IMR-90 (cell line): ENCODE results near the gene STX4. TPM values are rescaled to one million over a fixed set of nuclear protein-coding genes. Genes with fewer than 3 reads are reported as not detected.

Experiments
- ATAC-seq: fragments of 200-7000 bp; cut with Tn5 transposase; 2 replicates; pipeline ENCODE4 v1.9.1; 2020; ENCODE audit warnings: low read depth, mild to moderate bottlenecking, moderate library complexity
- BruUV-seq: library from RNA; stranded (reverse); fragments of 400-500 nt; replicated peaks from 2 replicates; lab custom pipeline; 2021; lab: Mats Ljungman, UMichigan
- CTCF ChIA-PET: fragments of 300-600 bp; formaldehyde crosslinking; extraction: SDS; loops from one replicate; lab custom pipeline; 2021; ENCODE audit warnings: antibody characterized with exemption; lab: Yijun Ruan, JAX
- POLR2A ChIA-PET: fragments of 300-600 bp; sonication (Branson Sonifier 250); formaldehyde crosslinking; loops from one replicate; lab custom pipeline; 2022; ENCODE audit warnings: antibody characterized with exemption; ENCODE audit not compliant: unreplicated experiment; lab: Charles Lee
- DNase-seq: peaks from one replicate; pipeline ENCODE4 v3.0.0; 2013
- H2AFZ ChIP-seq: replicated peaks from 2 replicates; pipeline ENCODE3; 2013; ENCODE audit warnings: low read length, mild to moderate bottlenecking; ENCODE audit not compliant: poor library complexity
- H2AK5ac ChIP-seq: 2 replicates; pipeline ENCODE4 v1.6.1; 2013; ENCODE audit warnings: low read depth, low read length, inconsistent platforms
- H2AK9ac ChIP-seq: replicated peaks from 2 replicates; pipeline ENCODE3; 2013; ENCODE audit warnings: mild to moderate bottlenecking, low read depth, low read length, moderate library complexity; ENCODE audit not compliant: poor library complexity
- H2BK120ac ChIP-seq: 2 replicates; pipeline ENCODE4 v1.6.1; 2013; ENCODE audit warnings: low read depth, low read length, inconsistent platforms
- H2BK15ac ChIP-seq: 3 replicates; pipeline ENCODE4 v1.6.1; 2013; ENCODE audit warnings: low read depth, low read length, inconsistent platforms
- H2BK20ac ChIP-seq: 2 replicates; pipeline ENCODE4 v1.6.1; 2013; ENCODE audit warnings: low read depth, mild to moderate bottlenecking, inconsistent platforms, low read length, moderate library complexity
- H2BK5ac ChIP-seq: 2 replicates; pipeline ENCODE4 v1.6.1; 2013; ENCODE audit warnings: mild to moderate bottlenecking, low read depth, low read length, inconsistent platforms; ENCODE audit not compliant: poor library complexity, severe bottlenecking
- H3K14ac ChIP-seq: replicated peaks from 2 replicates; pipeline ENCODE4 v1.6.1; 2013; ENCODE audit warnings: low read depth, low read length, inconsistent platforms
- H3K18ac ChIP-seq: 2 replicates; pipeline ENCODE4 v1.6.1; 2013; ENCODE audit warnings: low read depth, low read length, control low read depth
- H3K23ac ChIP-seq: 2 replicates; pipeline ENCODE4 v1.6.1; 2013; ENCODE audit warnings: low read depth, low read length, inconsistent platforms
- H3K27ac ChIP-seq: 2 replicates; pipeline ENCODE4 v1.5.1; 2013; ENCODE audit warnings: mild to moderate bottlenecking, control low read depth, low read length; ENCODE audit not compliant: insufficient read depth
- H3K27me3 ChIP-seq: 2 replicates; pipeline ENCODE4 v1.6.1; 2013; ENCODE audit warnings: low read length; ENCODE audit not compliant: control insufficient read depth, insufficient read depth
- H3K36me3 ChIP-seq: 2 replicates; pipeline ENCODE4 v1.6.1; 2013; ENCODE audit warnings: low read length, mixed read lengths; ENCODE audit not compliant: control insufficient read depth, insufficient read depth
- H3K4ac ChIP-seq: 2 replicates; pipeline ENCODE4 v1.6.1; 2013; ENCODE audit warnings: low read depth, low read length, inconsistent platforms
- H3K4me1 ChIP-seq: 2 replicates; pipeline ENCODE4 v1.6.1; 2013; ENCODE audit warnings: low read length, mixed read lengths; ENCODE audit not compliant: control insufficient read depth, insufficient read depth
- H3K4me2 ChIP-seq: 2 replicates; pipeline ENCODE4 v1.6.1; 2013; ENCODE audit warnings: low read depth, mild to moderate bottlenecking, control low read depth, low read length, moderate library complexity
- H3K4me3 ChIP-seq: 2 replicates; pipeline ENCODE4 v1.5.1; 2013; ENCODE audit warnings: low read depth, mild to moderate bottlenecking, control low read depth, low read length, moderate library complexity; ENCODE audit not compliant: insufficient read depth
- H3K56ac ChIP-seq: 2 replicates; pipeline ENCODE4 v1.6.1; 2013; ENCODE audit warnings: low read length, inconsistent platforms; ENCODE audit not compliant: insufficient read depth; ENCODE audit errors: extremely low read depth
- H3K79me1 ChIP-seq, 2 experiments: 2 replicates each; pipeline ENCODE4 v1.6.1; 2013; ENCODE audit warnings: low read length in 2 of 2, inconsistent platforms in 1 of 2, low read depth in 1 of 2
- H3K9ac ChIP-seq: 2 replicates; pipeline ENCODE4 v1.6.1; 2013; ENCODE audit warnings: low read depth, low read length, control low read depth
- H3K9me1 ChIP-seq: 2 replicates; pipeline ENCODE4 v1.6.1; 2013; ENCODE audit warnings: low read length, inconsistent platforms; ENCODE audit not compliant: insufficient read depth
- H3K9me3 ChIP-seq: 2 replicates; pipeline ENCODE4 v1.6.1; 2013; ENCODE audit warnings: low read length; ENCODE audit not compliant: control insufficient read depth, insufficient read depth
- H4K20me1 ChIP-seq: 2 replicates; pipeline ENCODE4 v1.6.1; 2013; ENCODE audit warnings: low read length, inconsistent platforms; ENCODE audit not compliant: insufficient read depth
- H4K5ac ChIP-seq: 2 replicates; pipeline ENCODE4 v1.6.1; 2013; ENCODE audit warnings: mild to moderate bottlenecking, low read depth, low read length, control low read depth
- H4K8ac ChIP-seq, 2 experiments: 2 replicates each; pipeline ENCODE4 v1.6.1; 2013; ENCODE audit warnings: low read depth in 2 of 2, low read length in 2 of 2, control low read depth in 1 of 2, inconsistent platforms in 1 of 2
- H4K91ac ChIP-seq: 2 replicates; pipeline ENCODE4 v1.6.1; 2013; ENCODE audit warnings: low read depth, low read length, inconsistent platforms; ENCODE audit not compliant: insufficient read depth
- BHLHE40 ChIP-seq: fragments of 150-350 bp; IDR thresholded peaks from 2 replicates; pipeline ENCODE4 v1.6.1; 2016; ENCODE audit warnings: mild to moderate bottlenecking, low read depth, low read length
- CEBPB ChIP-seq: IDR thresholded peaks from 2 replicates; pipeline ENCODE4 v1.6.1; 2012; ENCODE audit warnings: low read depth, low read length, improper control_type of control experiment
- CHD1 ChIP-seq: IDR thresholded peaks from 2 replicates; pipeline ENCODE4 v1.6.1; 2012; ENCODE audit warnings: low read depth, low read length, improper control_type of control experiment
- FOS ChIP-seq: fragments of 150-350 bp; IDR thresholded peaks from 2 replicates; pipeline ENCODE4 v1.6.1; 2016; ENCODE audit warnings: low read depth, low read length
- MAFK ChIP-seq: IDR thresholded peaks from 2 replicates; pipeline ENCODE4 v1.6.1; 2012; ENCODE audit warnings: low read depth, low read length, improper control_type of control experiment
- MXI1 ChIP-seq: IDR thresholded peaks from 2 replicates; pipeline ENCODE4 v1.6.1; 2012; ENCODE audit warnings: low read depth, mild to moderate bottlenecking, low read length, moderate library complexity, borderline replicate concordance
- NFE2L2 ChIP-seq: fragments of 150-350 bp; IDR thresholded peaks from 2 replicates; pipeline ENCODE4 v1.6.1; 2016; ENCODE audit warnings: low read depth, mild to moderate bottlenecking, low read length
- POLR2A ChIP-seq: IDR thresholded peaks from 2 replicates; pipeline ENCODE4 v1.6.1; 2012; ENCODE audit warnings: mild to moderate bottlenecking, low read depth, low read length
- RAD21 ChIP-seq: IDR thresholded peaks from 2 replicates; pipeline ENCODE4 v1.6.1; 2012; ENCODE audit warnings: low read length, improper control_type of control experiment
- RCOR1 ChIP-seq: IDR thresholded peaks from 2 replicates; pipeline ENCODE4 v1.6.1; 2012; ENCODE audit warnings: mild to moderate bottlenecking, low read length, improper control_type of control experiment; ENCODE audit not compliant: insufficient replicate concordance
- SMC3 ChIP-seq: fragments of 150-350 bp; IDR thresholded peaks from 2 replicates; pipeline ENCODE4 v1.6.1; 2016; ENCODE audit warnings: low read depth, mild to moderate bottlenecking, antibody characterized with exemption, low read length, moderate library complexity
- WGBS, 2 experiments: methylation state at CpG; one replicate each; pipeline versions ENCODE4 v1.1.5 to v1.1.7; 2013; ENCODE audit warnings: missing lambda C conversion rate in 2 of 2; ENCODE audit not compliant: insufficient read length in 1 of 2; ENCODE audit errors: extremely low coverage in 2 of 2; 5-methylcytosine and 5-hydroxymethylcytosine counted together
- dilution Hi-C: fragments of 300-500 bp; cut with HindIII; formaldehyde crosslinking; loops from one replicate; pipeline ENCODE4 v1.14.3; 2018; ENCODE audit warnings: low sequenced_read_pairs; ENCODE audit not compliant: unreplicated experiment
- in situ Hi-C: fragments of 300-500 bp; cut with MboI; formaldehyde crosslinking; loops from 3 replicates; pipeline ENCODE4 v1.14.3; 2019; ENCODE audit warnings: low sequenced_read_pairs, inconsistent platforms, mixed read lengths
- intact Hi-C: fragments of 100-400 bp; cut with micrococcal nuclease; formaldehyde crosslinking; loops from 2 replicates; pipeline ENCODE4 v1.10.0; 2022
- polyA plus RNA-seq, 3 experiments: library from polyadenylated mRNA; depleted of rRNA; stranded (reverse); fragments of >200 nt; gene quantifications; 2 replicates each; pipeline ENCODE4 v1.2.3, GENCODE V29; 2012; ENCODE audit warnings: low replicate concordance in 1 of 3
- total RNA-seq: library from RNA; depleted of rRNA; stranded (reverse); fragments of >200 nt; gene quantifications from 2 replicates; pipeline ENCODE4 v1.2.3, GENCODE V29; 2012
- TF ChIP-seq, protein P1 (sequence below): conservative IDR thresholded peaks from 2 replicates; pipeline ENCODE4 v1.5.1; 2012; ENCODE audit warnings: mild to moderate bottlenecking, low read depth, low read length, improper control_type of control experiment
- TF ChIP-seq, protein P2 (sequence below): fragments of 150-350 bp; IDR thresholded peaks from 2 replicates; pipeline ENCODE4 v1.6.1; 2017; ENCODE audit warnings: mild to moderate bottlenecking, antibody characterized with exemption, low read length, low read depth

Gene STX4
- total and polyA plus RNA-seq, 2 of the 4 experiments (the other 2 are of a cell fraction): 23.5 to 67.9 TPM

DNA sequence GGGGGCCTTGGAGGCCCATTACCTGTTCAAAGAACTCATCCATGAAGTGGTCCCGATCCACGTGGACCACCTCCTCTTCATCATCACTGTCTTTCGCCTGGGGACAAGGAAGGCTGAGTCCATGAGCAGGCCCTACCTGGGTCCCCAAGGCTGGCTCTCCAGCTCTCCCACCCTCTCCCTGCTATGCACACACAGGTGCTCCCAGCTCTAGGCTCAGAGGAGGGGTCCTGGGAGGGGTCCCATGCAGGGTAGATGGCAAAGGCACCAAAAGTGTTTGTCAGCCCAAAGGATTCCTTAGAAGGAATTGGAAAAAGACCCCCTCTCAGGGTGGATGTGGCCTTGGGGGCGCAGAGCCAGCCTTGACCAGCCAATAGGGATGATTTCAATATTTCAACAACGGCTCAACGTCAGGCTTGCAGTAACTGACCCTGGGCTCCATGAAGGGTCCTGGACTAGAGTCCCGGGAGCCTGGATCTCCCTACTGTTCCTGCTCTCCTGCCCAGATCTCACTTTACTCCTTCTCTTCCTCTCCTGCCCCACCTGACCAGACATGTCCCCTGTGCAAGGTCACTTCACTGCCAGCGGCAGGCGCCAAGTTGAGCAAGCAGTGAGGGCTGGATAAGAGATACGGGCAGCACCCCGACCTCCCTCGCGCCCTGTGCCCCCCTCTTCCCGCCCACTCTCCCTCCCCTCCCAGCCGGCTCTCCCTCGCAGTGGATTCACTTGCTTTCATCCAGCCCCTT lies 31.7 kb upstream of the STX4 start:
- H3K79me1 ChIP-seq: peaks cover 0 to 25% of the 10 kb centered on the region in 2 experiments; a peak in 2 of 4 replicates
- H3K9me3 ChIP-seq: no peaks in the 10 kb centered on the region
- H2BK5ac ChIP-seq: no peak overlapping the region
- no peak overlapping the region for H2BK120ac ChIP-seq
- no peak overlapping the region for H3K56ac ChIP-seq
- no peak overlapping the region for H2AFZ ChIP-seq
- dilution Hi-C loops: no loop called here
- DNase-seq: no peak
- no peak overlapping the region for H4K5ac ChIP-seq
- ChIA-PET CTCF (no interaction called here), POLR2A (no interaction called here)
- in situ Hi-C loops: no loop called here
- H4K8ac ChIP-seq: no peak overlapping the region
- H3K27ac ChIP-seq: no peak overlapping the region
- peaks cover 34% of the 10 kb centered on the region for H3K4me1 ChIP-seq
- no peak overlapping the region for H3K9ac ChIP-seq
- H2AK5ac ChIP-seq: no peak overlapping the region
- no TSS peak for BruUV-seq
- H3K4ac ChIP-seq: no peak overlapping the region
- no peak overlapping the region for H4K91ac ChIP-seq
- no peak overlapping the region for H3K4me2 ChIP-seq
- no peak for ATAC-seq
- peaks cover 1% of the 10 kb centered on the region; the same call in 1 of the 2 replicates for H3K36me3 ChIP-seq
- no peaks in the 10 kb centered on the region for H4K20me1 ChIP-seq
- H3K4me3 ChIP-seq: no peak overlapping the region
- no peaks in the 10 kb centered on the region for H3K27me3 ChIP-seq
- H2BK20ac ChIP-seq: no peak overlapping the region
- H2AK9ac ChIP-seq: peak overlapping the region; percentile 37
- no peak overlapping the region for H3K14ac ChIP-seq
- no peak overlapping the region for H3K18ac ChIP-seq
- no peak overlapping the region for H3K23ac ChIP-seq
- 55% methylated on average over 5 of the region's 16 CpGs; no CpG with 5 or more reads in 1 of the 2 experiments for WGBS, 2 experiments
- H3K9me1 ChIP-seq: peaks cover 21% of the 10 kb centered on the region
- H2BK15ac ChIP-seq: no peak overlapping the region
- TF ChIP-seq RAD21 (no peak), NFE2L2 (no peak), BHLHE40 (no peak), CHD1 (no peak), SMC3 (no peak), POLR2A (no peak), MXI1 (no peak), FOS (no peak), MAFK (no peak), CEBPB (no peak), RCOR1 (no peak)
- TF ChIP-seq, protein P1, sequence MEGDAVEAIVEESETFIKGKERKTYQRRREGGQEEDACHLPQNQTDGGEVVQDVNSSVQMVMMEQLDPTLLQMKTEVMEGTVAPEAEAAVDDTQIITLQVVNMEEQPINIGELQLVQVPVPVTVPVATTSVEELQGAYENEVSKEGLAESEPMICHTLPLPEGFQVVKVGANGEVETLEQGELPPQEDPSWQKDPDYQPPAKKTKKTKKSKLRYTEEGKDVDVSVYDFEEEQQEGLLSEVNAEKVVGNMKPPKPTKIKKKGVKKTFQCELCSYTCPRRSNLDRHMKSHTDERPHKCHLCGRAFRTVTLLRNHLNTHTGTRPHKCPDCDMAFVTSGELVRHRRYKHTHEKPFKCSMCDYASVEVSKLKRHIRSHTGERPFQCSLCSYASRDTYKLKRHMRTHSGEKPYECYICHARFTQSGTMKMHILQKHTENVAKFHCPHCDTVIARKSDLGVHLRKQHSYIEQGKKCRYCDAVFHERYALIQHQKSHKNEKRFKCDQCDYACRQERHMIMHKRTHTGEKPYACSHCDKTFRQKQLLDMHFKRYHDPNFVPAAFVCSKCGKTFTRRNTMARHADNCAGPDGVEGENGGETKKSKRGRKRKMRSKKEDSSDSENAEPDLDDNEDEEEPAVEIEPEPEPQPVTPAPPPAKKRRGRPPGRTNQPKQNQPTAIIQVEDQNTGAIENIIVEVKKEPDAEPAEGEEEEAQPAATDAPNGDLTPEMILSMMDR: no peak
- TF ChIP-seq, protein P2, sequence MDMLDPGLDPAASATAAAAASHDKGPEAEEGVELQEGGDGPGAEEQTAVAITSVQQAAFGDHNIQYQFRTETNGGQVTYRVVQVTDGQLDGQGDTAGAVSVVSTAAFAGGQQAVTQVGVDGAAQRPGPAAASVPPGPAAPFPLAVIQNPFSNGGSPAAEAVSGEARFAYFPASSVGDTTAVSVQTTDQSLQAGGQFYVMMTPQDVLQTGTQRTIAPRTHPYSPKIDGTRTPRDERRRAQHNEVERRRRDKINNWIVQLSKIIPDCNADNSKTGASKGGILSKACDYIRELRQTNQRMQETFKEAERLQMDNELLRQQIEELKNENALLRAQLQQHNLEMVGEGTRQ: no peak
- intact Hi-C loops: no loop called here
